GM04504 (cell line): ENCODE measurements around the gene PHF12.
A peak's percentile ranks its signal among the peaks of the same experiment; 100 is the strongest.
"Not testable (repeated sequence)": the region's sequence is repeated elsewhere in the genome, so short reads cannot be mapped to it uniquely, and the experiment has no call there.

ENCODE experiments used
- DNase-seq: peaks from one replicate; pipeline ENCODE4 v3.0.0-alpha.2; 2012; ENCODE audit warnings: low read depth

Gene PHF12

DNA sequence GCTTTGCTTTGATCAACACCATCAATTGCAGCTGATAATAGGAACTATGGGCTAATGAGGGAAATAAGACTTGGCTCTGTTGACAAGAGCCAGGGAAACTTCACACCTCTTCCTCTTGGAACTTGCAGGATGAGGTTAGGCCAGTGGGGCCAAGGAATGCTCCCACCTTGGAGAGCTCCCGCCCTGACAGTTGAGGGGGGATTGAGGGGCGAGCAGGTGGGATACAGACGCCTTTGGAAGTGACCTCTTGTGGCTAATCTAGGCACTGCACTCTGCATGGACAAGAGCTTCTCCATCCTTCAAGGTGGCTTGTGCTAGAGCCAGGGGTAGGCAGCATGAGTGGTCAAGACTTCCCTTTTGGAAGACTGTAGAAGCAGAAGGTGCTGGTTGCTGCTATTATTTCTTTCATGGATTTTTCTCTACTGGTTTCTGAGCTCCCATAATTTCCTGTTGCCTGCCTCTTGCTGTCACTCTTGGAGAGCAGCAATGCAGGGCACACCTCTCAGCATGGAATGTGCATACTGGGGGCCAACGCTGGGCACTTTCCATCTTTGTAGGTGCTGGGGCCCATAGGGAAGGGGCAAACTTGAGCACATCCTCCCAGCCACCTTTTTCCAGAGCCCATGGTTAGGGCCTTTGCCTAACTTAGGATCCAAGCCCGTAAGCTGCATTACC lies 2.3 kb upstream of the PHF12 start:
- DNase-seq, result no peak

DNA sequence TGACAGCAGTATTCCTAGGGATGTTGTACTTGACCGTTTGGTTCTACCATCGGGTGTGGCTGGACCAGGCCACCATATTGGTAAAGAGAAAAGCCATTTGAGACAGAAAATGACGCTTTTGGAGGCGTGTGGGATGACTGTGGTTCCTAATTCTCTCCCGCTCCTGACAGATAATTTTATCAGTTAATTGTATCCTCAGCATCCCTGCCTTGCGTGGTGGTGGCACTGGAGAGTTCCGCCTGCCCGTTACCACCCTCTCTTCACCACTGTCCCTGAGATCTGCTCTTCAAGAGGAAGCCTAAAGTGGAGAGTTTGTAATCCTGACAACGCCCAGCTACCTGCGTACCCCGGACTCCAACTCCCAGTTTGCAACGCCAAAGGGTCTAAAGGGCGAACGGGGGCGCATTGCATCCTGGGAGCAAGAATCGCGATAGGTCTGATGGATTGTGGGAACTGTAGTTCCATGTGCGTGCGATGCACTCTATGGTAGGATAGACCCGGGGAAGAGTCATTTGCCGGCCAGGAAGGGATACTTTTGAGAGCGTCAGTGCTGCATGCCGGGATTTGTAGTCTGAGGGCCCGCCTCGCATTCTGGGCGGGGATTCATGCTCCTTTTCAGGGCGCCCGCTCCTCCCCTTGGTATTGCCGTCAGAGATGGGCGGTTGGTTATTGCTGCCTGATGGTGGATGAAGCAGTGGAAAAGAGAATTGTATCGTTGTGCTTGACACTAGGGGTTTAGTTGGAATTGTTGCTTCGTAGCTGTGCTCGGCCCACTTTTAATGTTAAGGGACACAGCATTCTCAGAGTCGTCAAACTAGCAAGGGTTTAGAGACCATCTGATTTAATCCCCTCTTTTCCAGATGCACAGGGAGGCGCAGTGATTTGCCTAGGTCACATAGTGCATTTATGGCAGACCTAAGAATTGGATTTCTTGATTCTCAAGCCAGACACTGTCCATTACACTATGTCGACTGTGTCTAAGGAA lies 965 bp upstream of the PHF12 start:
- peak; percentile 99 for DNase-seq

DNA sequence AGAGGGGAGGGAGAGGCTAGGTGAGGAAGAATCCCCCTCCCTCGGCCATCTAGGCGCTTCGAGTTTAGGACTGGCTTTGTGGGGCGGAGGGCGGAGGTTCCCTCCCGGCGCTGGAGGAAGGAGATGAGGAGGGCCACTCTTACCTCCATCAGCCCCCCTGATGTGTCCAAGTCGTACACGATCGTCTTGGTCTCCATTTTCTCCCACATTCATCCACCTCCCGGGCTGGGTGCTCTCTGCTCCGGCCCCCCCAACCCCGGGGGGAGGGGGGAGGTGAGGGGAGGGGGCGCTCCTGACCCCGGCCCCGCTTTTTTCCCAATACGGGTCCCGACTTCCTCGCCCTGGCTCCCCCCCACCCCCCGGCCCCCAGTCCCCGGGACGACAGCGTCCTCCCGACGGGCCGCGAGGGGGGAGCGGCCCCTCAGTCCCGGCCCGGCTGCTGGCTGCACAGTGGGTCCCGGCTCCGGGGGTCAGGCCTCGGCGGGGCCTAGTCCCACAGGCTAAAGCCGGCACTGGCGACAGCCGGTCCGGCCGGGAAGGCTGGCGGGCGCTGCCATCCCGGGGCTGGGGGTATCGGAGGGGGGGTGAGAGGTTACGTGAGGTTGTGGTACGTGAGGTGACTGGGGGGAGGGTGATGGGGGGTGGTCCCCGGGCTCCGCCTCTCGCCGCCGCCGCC lies 428 bp downstream of the PHF12 start:
- DNase-seq, result no peak

DNA sequence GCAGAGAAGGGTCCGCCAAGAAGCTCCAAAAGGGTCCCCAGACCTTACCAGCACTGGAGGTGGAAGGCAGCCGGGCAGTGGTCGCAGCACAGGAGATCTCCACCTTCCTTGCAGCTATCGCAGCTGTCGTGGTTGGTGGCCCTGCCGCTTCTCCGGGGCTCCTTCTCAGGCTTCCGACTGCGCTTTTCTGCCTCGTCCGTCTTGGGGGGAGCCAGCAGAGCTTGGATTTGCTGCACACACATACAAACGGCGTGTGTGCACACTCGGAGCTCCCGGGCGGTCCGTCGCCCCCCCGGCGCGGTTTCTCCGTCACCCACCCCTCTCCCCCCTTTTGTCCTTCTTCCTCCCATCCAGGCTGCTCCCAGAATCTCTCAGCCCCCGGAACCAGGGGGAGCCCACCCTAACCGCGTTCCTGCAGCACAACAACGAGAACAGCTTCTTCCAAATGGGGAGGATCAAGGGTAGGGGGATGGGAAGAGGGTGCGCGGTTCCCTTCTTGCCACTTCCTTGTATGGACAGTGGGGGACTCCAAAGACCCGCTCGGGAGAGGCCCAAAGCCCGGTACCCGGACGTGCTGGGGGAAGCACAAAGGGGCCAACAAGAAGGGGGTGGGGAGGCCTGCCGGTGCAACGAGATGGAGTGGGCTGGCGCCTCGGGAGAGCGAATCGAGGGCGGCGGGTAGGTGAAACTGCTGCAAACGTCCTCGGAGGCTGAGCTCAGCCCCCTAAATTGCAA lies 1.1 kb downstream of the PHF12 start:
- DNase-seq, result no peak

DNA sequence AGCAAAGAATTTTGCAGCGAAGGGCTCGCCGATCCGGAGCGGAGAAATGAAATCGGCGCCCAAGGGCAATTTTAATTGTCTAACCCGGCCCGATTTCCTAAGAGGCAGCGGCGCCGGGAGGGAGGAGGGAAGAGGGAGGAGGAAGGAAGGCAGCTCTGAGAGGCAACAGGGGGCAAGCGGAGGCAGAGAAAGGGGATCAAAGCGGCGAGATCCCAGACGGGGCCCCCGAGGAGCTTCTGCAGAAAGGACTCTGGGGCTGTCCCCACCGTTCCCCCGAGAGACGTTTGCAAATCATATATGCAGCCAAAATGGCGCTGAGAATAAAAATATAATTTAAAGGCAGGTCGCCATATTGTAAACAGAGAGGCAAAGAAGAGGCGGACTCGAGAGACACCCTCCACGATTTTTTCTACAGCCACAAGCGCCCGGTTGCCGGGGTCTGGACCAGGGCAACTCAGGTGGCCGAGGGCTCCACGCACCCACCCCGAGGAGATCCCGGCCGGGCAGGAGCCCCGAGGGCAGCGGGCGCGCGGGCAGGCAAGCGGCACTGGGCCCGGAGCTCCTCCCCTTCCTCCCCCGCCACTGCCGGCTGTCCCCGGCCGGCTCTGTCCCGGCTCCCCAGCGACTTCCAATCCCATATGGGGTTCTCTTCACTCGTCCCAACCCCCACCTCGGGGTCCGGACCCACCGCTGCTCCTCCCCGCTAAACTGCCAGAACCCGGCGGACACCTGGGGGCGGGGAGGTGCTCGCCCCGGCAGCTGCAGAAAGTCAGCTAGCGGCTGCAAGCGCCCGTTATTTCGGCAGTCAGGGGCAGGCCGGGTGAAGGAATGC lies 1.9 kb downstream of the PHF12 start:
- no peak for DNase-seq

DNA sequence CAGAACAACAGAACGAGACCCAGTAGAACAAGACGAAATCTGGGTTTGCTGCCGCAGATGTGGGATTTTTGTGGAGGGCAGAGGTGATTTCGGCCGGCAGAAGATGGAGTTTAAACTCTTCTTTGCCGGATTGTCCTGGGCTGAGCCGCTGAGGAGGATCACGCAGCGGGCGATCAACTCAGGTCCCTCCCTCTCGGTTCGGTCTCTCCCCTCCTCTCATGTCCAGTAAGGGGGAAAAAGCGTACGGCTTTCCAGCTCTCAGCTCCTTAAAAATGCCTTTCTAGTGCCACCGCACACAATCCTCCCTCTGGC lies 2.5 kb downstream of the PHF12 start:
- DNase-seq, result no peak

DNA sequence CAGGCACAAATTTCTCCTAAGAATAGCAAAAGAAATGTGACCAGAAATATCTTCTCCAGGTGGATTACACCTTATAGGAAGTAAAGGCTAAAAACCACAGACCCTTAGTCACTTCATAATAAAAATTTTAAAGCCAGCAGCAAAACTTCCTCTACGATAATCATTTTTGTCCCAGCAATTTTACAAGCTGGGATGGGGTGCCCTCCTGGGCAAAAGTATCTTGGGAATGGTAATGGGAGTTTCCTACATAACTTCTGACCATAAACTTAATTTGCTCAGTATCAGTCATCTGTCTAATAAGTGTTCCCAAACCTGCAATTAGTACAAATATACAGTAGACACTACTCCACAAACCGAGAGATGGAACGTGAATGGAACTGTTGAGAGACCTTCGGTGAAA lies 3.0 kb downstream of the PHF12 start:
- DNase-seq, result no peak

DNA sequence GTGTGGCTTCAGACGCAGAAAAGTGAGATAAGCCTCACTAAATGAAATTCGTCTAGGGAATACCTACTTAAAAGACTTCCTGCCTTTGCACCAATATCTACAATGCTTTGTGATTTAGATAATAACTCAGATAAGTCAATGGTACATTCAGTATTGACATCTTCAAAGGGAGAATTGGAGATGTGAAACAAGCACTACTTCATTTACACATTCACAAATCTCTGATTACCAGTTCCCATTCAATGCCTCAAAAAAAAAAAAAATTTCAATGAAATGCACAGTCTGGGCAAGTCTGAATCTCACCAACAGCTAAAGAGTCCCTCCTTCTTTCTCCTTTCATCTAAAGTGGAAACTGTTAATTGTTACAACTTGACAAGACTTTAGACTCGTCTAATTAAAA lies 3.7 kb downstream of the PHF12 start:
- DNase-seq, result no peak

DNA sequence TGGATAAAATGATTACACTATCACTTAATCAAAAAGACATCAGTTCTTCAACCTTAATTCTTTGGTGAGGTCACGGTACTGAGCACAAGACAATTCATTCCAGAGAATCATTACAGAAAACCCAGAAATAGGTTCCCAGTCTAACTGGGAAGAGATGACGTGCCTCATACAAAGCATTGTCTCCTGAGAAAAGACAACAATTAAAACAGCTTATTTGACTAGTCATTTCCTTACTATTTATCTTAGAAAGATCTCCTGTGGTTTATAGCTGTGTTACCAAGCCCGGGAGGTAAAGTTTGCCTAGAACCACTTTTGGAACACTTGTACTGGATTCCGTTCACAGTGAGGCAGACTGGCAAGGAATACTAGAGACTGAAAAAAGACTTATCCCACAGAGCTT lies 5.1 kb downstream of the PHF12 start:
- peak; percentile 69 for DNase-seq

DNA sequence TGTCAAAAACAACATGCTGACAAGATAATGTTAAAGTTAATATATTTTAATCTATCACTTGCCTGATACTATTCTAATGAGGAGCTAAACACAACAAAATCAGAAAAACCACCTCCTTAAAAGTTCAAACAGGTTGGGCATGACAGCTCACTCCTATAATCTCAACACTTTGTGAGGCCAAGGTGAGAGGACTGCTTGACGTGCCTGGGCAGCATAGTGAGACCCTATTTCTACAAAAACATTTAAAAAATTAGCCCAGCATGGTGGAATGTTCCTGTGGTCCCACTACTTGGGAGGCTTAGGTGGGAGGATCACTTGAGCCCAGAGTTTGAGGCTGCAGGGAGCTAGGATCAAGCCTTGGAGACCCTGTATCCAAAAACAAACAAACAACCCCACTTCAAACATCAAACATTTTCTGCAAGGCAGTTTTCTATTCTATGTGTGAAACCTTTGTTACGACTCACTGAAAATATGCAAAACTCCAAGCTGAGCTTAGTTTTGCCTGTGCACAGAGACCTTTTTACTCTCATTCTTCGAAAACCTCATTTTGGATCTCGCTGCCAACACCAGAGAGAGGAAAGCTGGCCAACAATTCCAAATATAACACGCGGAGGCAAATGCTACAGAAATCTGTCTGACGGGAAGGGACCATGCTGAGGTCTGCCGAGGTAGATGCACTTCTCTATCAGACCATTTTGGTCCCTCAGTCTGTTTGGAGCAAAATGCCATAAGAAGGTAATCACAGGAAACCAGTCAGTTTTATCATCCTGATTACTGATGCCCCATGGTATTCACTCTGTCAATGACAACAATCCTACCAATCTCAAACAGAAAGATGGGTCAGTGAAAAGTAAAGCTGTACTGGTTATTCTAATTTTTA lies 6.2 kb downstream of the PHF12 start:
- no peak for DNase-seq

DNA sequence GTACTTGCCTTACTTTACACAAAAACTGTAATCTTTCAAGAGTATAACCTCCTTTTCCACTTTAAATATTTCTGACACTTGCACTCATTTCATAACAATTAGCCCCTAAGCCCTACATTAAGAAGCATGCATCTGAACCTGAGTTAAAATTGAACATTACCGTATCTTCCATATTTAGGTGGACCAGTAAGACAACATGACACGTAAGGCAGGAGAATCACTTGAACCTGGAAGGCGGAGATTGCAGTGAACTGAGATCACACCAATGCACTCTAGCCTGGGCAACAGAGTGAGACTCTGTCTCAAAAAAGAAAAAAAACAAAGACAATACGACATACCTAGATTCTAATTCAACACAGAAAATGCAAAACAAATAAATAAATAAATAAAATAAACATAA lies 7.0 kb downstream of the PHF12 start:
- no peak for DNase-seq

DNA sequence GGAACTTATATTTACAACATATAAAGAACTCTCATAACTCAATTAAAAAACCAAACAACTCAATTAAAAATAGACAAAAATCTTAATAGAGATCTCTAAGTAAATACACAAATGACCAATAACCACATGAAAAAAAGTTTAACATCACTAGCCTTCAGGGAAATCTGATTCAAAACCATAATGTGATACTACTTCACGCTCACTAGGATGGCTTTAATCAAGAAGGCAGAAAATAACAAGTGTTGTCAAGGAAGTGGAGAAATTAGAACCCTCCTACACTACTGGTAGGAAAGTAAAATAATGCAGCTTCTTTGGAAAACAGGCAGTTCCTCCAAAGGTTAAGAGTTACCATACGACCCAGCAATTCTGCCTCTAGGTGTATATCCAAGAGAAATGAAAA lies 8.4 kb downstream of the PHF12 start:
- no peak for DNase-seq

DNA sequence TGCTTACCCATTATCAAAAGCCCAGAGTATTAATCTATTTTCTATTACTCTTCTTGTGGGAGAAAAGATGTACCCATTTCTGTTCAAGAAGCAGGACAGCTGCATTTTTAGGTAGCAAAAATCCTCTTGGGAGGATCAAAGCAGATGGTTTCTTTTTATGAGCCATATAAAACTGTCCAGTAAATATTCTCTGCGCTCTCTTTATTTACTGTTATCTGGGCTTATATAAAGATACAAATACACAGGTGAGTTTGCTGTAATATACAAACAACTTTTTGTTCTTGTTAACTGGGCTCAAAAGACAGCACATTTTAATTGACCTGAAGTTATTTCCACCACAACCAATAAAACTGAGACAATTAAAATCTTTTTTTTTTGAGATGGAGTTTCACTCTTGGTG lies 10.1 kb downstream of the PHF12 start:
- no peak for DNase-seq

DNA sequence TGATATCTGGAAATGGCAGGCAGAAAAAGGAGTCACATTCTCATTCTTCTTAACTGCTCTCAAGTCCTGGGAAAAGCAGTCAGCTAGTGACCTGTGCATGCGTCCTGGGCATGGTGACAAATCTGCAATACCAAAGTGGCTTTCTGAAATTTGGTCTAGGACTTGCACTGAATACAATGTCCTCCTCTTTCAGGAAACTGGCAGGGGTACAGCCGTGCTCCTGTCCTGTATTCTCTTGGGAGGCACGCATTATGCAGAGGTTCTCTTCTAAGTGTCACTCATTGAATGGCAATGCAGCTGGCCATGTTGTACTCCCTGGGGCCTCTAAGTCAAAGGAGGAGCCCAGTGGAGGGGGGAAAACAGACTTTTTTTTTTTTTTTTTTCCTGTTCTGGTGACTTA lies 10.6 kb downstream of the PHF12 start:
- no peak for DNase-seq

DNA sequence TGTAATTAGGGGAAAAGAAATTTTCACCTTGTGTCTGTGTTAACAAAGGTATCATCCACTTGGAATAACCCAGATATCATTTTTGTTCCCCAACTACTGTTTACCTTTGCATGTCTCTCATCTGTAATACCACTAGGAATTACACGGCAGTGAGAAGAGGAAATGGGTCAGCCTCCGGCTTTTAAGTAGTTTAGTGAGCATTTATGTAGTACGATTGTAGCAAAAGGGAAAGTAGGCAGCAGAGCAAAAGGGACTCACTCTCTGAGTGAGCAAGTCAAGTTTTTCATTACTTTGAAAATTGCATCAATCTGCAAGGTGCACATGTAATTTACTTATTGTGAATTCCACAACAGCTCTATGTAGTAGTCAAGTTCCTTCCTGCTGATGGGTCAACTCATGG lies 11.2 kb downstream of the PHF12 start:
- no peak for DNase-seq

DNA sequence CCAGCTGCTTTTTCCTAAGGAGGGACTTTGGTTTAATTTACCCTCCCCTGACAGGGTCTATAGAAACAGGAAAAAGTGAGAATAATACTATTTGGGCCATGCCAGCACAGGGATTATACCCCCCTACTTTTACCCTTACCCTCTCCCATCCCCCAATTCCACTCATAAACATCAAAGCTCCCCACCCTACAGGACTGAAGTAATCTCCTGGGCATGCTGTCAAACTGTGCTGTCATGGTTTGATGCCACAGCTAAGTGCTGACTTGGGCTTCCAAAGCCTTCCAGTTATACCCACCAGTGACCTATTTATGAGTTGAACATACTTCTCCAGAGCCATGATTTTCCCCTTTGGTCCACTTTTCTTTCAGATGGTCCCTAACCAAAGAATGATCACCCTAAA lies 12.8 kb downstream of the PHF12 start:
- no peak for DNase-seq

DNA sequence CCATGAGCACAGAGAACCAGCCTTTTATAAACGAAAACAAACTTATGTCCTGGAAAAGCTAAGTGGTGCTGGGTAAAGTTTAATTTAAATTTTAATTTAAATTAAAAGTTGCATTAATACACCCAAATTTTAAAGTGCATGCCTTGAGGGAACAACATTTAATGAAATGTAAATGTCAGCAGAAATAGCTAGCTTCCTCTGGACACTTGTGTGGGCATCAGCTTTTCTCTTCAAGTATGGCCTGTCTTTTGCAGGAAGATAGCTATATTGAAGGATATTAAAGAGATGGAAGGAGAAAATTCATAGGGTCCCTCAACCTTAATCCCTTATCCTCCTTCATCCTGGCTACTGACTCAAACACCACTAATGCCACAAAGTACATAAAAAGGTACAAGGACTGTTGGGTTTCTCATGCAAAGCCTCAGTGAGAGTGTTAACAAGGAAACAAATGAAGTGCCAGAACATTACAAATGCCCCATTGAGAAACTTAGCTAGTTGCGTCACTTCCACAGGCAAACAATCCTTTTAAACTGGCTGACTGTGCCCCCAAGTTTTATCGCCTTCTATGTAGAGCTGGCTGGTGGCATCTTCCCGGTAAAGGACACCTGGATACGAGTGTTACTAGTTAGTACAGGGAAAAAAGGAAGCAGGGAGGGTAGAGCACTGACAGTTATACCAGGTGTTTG lies 14.1 kb downstream of the PHF12 start:
- no peak for DNase-seq

DNA sequence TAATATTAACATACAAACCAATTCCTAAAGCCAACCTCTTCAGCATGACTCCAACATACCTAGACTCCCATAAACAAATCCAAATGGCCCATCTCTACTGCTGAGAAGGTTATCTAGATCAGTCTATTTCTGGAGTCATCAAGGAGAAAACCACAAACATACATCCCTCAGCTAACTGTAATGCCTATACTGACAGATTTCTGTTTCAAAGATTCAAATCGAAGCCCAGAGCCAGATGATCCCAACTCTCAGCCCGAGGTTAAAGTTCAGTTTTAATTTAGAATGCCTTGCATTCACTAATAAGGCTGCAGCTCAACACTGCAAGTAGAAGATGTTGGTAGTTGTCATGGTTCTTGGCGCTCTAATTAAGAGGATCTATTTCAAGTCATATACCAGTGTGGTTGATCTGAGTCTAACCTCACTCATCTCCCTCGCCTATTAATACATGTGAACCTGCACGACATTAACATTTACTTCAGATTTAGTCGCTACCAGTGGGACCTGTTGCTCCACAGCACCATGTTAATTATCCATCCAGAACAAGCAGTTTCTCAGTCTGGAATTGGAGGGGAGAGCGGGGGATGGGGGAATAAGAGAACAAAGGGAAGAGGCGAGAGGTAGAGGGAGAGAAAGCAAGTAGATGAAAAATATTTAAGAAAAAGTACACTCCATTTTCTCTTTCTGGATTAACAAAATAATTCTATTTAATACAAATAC lies 15.4 kb downstream of the PHF12 start:
- DNase-seq, result no peak

DNA sequence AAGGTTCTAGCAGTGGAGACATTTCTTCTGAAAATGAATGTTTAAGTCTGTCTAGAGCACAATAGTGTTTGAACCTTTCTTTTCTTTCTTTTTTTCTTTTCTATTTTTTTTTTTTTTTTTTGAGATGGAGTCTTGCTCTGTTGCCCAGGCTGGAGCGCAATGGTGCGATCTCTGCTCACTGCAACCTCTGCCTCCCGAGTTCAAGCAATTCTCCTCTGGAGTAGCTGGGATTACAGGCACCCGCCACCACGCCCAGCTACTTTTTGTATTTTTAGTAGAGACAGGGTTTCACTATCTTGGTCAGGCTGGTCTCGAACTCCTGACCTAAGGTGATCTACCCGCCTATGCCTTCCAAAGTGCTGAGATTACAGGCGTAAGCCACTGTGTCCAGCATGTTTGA lies 16.8 kb downstream of the PHF12 start:
- DNase-seq, result not testable (repeated sequence)
